ENCODE results near the gene OSBPL1A.

The OSBPL1A gene

DNA sequence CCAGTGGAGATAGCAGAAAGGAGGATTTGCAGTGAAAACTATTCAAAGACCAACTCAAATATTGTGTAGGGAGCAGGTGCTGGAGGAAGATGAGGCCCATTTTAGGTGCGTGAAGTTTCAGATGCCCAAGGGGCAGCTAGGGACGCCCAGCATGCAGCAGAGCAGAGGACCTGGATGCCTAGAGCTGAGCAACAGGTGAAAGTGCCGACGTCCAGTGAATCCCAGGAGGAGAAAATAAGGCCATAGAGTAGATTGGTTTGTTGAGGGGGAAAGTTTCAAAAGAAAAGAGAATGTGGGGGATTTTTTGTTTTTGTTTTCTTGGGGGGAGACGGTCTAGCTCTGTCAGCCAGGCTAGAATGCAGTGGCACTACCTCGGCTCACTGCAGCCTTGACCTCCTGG, 53.1 kb downstream of the OSBPL1A start:
- DNase-seq (ENCODE audit: low read depth in 1 of 2, low spot score in 1 of 2): no peak

DNA sequence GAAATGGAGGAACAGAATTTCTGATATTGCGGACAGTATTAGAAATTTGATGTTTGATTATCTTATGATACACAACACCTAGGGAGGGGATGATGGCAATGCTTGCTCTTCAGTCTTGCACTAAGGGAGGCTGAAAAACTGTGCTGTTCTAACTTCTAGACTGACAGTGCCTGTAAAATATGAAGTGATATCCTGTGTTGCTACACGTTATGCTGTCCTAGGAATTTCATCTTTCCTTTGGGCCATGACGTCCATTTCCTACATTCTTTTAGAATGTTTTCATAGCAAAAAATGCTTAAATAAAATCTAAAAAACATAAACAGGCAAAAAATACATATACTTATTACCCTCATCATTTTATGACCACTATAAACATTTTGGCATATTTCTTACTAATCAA, 55.3 kb downstream of the OSBPL1A start:
- no peak for DNase-seq (ENCODE audit: low read depth in 1 of 2, low spot score in 1 of 2)

DNA sequence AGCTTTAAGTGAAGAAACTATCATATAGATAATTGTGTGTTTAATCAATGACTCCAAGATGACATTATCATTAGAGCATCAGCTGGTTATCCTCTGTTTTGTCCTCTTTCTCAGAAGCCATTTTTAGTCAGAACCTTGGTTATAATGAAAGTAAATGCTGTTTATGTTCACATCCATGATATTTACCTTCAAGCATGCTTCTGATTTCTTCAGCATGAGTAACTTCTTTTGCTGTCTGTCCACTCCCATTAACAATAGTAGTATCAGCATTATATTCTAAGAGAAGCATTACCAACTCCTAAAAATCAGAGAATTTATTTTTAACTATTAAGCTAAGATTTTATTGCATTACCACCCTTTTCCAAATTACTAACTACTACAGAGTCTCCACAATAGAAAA, 56.3 kb downstream of the OSBPL1A start:
- no peak for DNase-seq (ENCODE audit: low read depth in 1 of 2, low spot score in 1 of 2)

DNA sequence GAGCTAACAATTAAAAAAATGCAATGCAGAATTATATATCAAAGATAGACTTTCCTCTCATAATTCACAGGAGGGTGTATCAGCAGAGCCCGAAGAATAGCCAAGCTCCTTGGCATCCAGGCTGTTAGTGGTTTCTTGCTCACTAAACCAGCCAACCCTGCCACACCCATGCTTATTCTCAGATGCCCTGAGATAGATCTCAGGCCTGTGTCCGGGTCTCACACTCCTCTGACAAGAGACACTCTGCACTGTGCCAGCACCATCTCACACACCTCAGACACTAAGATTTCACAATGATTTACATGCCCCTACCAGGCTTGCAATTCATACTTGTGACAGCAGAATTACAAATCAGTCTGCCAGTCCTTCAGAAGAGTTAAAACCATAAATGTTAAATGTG, 64.5 kb downstream of the OSBPL1A start:
- DNase-seq (ENCODE audit: low read depth in 1 of 2, low spot score in 1 of 2): no peak

DNA sequence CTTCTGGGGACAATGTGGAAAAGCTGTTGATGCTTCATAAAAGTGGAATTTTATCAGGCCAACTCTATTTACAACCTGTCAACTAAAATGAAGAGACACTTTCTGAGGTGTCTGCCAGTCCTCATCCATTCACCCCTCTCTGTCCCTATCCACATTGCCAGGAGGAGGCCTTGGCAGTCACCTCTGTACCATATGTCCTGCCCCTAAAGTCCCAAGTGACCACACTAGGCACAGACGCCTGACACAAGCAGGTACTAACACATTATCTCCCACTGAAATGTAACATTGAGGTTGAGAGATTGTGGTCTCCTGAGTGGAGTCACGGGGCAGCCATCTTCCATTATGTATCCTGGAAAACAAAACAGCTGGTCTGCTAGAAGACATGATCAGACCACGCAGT, 71.4 kb downstream of the OSBPL1A start:
- no peak for DNase-seq (ENCODE audit: low read depth in 1 of 2, low spot score in 1 of 2)

DNA sequence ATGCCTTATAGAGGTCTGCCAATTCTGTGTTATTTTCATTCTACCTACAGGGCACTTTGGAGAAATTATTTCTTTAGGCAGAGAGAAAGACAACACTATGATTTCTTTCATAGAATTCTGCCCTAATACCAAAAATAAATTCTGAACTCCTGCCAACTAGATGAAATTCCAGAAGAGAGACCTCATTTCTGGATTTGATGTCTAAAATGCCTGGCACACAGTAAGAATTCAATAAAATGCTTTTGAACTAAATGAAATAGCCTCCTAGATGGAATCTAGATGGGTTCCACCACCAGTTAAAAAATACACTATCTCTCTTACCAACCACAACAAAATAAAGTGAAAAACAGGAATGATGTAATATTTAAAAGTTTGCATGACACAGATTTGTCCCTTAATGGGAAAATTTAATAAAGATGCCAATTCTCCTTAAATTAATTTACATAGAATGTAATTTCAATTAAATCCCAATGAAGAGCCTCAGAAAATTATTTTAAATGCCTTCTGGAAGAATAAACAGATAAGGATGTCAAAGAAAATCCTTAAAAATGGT, 75.0 kb downstream of the OSBPL1A start:
- no peak for DNase-seq (ENCODE audit: low read depth in 1 of 2, low spot score in 1 of 2)

DNA sequence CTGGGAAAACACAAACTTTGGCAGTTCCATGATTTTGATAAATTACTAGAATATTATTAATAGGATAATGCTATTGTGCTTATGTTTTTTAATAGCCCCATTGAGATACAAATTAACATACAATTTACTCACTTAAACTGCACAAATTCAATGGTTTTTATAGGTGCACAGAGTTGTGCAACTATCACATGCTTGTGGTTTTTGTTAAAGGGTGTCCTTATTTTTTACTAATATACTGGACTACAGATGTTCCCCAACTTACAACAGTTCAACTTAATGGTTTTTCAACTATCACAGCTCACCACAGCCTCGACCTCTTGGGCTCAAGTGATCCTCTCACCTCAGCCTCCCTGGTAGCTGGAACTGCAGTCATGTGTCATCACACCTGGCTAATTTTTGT, 76.6 kb downstream of the OSBPL1A start:
- no peak for DNase-seq (ENCODE audit: low read depth in 1 of 2, low spot score in 1 of 2)

DNA sequence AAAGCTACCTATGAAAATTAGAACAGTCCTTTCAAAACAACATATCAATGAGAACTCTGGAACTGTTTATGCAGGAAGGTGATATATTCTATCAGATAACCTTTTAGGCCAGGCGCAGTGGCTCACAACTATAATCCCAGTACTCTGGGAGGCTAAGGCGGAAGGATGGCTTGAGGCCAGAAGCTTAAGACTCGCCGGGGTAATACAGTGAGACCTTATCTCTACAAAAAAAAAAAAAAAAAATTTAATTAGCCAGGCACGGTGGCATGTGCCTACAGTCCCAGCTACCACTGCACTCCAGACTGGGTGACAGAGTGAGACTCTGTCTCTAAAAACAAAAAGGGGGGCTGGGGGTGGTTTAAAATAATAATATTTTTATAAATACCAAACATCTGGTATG, 77.9 kb downstream of the OSBPL1A start:
- DNase-seq (ENCODE audit: low read depth in 1 of 2, low spot score in 1 of 2): no peak

DNA sequence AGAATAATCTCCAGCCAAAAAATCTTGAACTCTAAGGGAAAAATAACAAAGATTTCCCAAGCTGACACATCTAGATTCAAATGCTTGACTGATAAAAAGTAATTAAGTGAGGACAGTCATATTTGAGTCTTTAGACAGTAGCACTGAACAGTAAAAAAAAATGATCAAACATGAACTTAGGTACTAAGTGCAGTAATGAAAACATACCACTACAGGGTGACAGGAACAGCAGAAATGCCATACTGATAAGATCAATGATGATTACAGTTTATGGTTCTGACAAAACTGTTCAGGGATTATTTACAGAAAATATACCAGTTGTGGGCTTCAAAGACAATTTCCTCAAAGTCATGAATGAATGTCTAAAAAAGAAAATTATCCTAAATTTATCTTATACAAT, 80.3 kb downstream of the OSBPL1A start:
- DNase-seq (ENCODE audit: low read depth in 1 of 2, low spot score in 1 of 2): no peak

DNA sequence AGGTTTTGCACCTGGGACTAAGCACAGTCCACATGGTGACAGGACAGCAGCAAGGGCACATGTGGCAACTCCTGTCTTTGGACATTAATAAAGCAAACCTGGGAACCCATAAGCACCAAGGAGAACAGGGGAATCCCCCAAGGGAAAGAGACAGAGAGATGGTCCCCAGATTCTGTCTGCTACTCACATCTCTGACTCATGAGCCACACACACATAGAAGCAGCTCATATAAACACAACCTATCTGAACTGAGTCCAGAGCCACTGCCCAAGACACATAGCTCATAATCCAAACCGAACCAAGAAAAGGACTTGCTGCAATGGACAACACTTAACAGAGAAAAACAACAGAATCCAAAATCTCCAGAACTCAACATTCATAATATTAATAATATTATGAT, 82.5 kb downstream of the OSBPL1A start:
- DNase-seq (ENCODE audit: low read depth in 1 of 2, low spot score in 1 of 2): no peak

DNA sequence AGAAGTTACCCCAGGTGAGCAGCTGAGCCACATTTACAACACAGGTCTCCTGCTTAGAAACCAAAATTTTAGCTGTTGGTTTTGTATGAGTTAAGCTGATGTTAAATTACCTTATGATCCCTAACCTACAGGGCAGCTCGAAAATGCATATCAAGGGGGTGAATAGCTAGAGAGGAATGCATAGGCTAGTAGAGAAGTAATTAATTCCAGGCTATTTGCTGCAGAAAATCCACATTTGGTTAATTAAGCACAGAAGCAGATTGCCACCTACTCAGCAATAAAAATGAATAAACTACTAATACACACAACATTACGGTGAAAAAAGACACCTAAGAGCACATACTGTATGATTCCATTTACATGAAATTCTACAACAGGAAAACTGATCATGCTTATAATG, 91.4 kb downstream of the OSBPL1A start:
- no peak for DNase-seq (ENCODE audit: low read depth in 1 of 2, low spot score in 1 of 2)

DNA sequence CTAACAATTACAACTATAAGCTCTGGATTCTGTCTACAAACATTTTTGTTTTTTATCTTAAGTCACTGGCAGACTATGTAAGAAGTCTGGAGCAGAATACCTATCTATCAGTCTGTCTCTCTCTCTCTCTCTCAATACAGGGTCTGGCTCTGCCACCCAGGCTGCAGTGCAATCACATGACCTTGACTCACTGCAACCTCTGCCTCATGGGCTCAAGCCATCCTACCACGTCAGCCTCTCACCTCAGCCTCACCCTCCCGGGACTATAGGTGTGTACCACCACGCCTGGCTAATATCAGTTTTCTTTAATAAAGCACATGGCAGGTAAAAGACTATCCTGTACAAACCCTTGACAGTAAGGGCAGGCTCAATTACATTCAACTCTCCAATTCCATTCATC, 96.9 kb downstream of the OSBPL1A start:
- DNase-seq (ENCODE audit: low read depth in 1 of 2, low spot score in 1 of 2): no peak

DNA sequence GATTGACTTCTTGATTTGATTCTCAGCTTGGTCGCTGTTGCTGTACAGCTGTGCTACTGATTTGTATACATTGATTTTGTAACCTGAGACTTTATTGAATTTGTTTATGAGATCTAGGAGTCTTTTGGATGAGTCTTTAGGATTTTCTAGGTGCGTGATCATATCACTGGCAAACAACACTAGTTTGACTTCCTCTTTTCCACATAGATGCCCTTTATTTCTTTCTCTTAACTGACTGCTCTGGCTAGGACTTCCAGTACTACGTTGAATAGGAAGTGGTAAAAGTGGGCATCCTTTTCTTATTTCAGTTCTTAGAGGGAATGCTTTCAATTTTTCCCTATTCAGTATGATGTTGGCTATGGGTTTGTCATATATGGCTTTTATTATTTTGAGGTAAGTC, 101.3 kb downstream of the OSBPL1A start:
- no peak for DNase-seq (ENCODE audit: low read depth in 1 of 2, low spot score in 1 of 2)

DNA sequence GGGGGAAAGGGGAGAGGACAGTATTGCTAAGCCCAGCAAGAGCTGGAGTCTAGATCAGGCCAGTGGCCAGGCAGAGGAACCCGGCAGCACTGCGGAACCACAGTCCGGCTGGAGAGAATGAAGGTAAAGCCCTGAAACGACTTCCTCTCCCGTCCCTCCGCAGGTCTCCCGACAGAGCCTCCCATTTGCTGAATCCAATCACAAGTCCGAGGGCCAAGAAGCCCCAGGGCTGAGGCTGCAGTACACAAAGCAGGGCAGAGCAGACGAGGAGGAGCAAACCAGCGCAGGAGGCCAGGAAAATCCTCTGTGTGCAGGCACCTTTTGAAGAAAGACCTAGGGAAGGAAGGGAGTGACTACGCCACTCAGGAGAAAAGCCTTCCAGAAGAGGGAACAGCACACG, 104.4 kb downstream of the OSBPL1A start:
- no peak for DNase-seq (ENCODE audit: low read depth in 1 of 2, low spot score in 1 of 2)

DNA sequence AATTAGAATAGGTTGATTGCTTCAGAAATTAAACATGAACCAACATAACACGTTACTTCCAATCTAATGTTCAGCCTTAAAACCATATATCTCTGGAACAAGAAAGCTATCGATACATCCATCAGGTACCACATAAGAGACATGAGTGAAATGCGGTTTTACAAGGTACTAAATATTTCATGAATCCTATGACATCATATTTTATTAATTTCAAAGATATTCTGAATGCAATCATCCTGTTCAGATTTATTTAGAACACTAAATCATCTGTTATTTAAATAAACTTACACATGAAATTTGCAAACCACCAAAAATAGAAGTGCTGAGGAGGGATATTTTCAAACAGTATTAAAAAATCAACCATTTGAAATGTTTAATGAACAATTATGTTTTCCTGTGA, 119.0 kb downstream of the OSBPL1A start:
- DNase-seq (ENCODE audit: low read depth in 1 of 2, low spot score in 1 of 2): no peak

DNA sequence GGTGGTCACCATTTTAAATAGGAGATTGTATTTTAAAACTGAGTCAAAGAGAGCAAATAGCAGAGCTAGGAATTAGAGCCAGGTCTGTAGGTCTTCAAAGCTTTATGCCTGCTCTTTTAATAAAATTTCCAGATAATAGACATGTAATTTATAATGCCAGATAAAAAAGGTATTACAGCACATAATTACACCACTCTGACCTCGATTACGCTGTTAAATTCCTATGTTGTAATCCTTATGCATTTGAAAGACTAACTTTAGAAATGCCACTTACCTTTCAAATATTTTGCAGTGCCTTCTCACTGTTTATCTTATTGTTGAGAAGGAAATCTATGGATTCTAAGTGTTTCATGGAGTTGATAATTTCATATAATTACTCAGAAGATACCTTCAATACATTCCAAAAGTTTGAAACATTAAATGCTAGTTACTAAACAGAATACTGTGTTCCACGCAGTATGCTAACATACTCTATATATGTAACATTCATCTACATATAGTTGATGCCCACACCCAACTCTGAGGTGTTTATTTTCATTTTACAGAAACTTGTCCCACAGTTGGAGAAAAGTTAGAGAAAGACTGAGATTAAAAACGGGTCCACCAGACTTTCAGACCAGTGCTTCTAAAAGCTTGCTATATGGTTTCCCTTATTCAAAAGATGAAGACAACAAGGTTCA, 120.0 kb downstream of the OSBPL1A start:
- no peak for DNase-seq (ENCODE audit: low read depth in 1 of 2, low spot score in 1 of 2)

DNA sequence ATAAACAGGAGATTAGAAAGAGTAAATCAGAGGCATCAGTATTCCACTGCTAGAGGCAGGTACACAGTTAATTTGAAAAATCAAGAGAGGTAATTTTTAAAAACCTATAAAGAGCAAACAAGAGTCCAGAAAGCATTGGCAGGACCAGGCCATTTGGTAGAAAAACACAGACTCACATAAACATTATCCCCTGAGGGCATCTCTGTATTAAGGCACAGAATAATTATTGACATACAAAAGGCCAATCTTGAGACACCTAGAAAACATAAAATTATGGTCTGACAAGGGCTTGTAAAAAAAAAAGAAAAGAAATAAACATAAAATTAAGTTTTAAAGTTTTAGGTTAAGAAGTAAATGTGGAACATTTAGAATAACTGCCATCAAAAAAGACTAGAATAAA, 120.6 kb downstream of the OSBPL1A start:
- no peak for DNase-seq (ENCODE audit: low read depth in 1 of 2, low spot score in 1 of 2)

DNA sequence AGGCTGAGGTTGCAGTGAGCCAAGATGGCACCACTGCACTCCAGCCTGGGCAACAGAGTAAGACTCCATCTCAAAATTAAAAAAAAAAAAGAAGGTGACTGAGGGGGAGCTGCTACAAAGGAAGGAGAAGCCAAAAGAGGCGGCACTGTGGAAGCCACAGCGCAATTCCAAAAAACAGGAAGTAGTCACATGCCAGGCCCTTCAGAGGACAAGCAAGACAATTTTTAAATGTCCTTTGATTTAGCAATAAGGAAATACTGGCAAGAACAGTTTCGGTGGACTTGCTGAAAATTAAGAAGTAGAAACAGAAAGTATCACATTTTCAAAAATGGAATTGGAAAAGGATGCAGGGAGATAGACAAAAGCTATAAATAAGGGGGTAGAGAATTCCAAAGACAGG, 122.8 kb downstream of the OSBPL1A start:
- no peak for DNase-seq (ENCODE audit: low read depth in 1 of 2, low spot score in 1 of 2)

DNA sequence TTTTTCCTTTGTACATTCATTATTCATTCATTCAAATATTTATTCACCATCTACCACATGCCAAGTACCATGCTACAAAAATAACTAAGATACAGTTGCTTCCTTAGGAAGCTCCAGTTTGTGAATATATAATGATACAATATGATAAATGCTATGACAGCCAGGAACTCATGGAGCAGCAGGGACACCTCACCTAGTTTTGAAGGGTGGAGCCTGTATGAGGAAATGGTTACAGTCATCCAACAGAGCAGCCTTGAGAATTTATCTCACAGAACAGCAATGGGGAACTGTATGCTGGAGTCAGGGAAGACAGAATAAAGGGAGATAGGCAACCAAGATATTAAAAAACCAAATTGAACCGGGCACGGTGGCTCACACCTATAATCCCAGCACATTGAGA, 124.0 kb downstream of the OSBPL1A start:
- DNase-seq (ENCODE audit: low read depth in 1 of 2, low spot score in 1 of 2): no peak

DNA sequence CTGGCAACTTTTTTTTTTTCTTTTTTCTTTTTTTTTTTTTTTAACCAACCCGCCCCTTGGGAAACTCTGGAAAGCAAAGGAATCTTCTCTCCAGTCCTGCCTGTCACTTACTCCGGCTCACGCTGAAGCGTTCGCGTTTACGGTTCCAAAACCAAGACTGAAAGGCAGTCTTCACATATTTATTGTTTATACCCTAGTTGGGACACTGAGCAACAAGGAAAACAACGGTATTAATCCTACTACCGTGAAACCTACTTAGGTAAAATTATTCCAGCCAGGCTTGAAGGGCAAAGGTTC, 125.4 kb downstream of the OSBPL1A start:
- no peak for DNase-seq (ENCODE audit: low read depth in 1 of 2, low spot score in 1 of 2)

DNA sequence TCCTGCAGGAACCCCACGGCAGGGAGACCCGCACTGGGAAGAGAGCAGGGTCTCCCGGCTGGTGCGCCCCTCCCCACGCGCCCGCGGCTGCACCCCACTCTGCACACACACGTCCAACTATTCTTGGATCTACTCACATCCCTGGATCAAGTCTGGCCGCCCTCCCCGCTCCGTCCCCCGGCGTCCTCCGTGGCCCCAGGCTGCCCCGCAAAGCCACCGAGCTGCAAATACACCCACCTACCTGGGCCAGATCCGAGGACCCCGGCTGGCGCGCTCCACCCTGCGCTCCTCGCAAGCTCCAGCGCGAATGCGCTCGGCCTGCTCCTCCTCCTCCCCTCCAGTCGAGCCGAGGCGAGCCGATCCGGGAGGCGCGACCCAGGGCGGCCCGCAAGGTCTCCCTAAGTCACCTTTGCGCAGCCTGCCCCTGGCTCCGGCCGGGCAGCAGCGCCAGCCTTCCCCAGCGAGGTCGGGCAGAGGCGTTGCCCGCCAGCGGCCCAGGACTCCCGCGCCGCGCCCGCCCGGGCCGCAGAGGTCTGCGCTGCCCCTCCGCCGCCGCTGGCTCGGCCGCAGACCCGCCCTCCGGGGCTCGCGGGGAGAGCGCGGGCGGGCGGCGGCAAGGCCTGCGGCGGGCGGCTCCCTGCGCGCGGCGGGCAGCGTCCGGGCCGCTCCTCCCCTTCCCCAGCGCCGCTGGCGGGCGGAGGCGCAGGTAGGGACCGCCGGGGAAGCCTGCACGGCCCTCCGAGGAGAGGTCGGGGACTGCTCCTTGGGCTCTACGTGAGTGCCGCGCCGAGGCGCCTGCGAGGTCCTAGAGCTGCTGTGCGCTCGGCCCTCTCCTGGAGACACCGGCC, 126.0 kb downstream of the OSBPL1A start:
- DNase-seq (ENCODE audit: low read depth in 1 of 2, low spot score in 1 of 2): no peak

DNA sequence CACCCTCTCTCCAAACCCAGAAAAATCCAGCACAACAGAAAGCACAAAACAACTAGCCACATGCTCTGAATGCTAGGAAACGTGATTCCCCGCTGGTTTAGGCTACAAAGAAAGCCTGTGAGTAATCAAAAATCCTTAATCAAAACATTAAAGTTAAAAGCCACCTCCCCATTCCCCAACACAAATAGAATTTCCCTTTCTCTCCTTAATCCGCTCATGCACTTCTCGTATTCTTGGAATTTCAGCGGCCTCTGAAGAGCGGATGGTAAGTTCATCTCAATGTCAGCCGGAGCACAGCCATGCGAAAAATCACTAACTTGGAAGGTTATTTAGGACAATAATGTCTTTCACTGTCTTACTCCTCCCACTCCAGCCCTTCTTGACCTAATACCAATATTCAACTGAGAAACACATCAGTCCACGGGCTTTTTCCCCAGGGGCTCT, 126.7 kb downstream of the OSBPL1A start:
- DNase-seq (ENCODE audit: low read depth in 1 of 2, low spot score in 1 of 2): no peak
